HG02943 (cell line): ENCODE results near the gene CCDC82.

Experiments
- ATAC-seq: cut with Tn5 transposase; IDR thresholded peaks from one replicate; pipeline ENCODE4 v1.9.1; 2021; ENCODE audit warnings: mild to moderate bottlenecking, low read depth, moderate library complexity; ENCODE audit not compliant: unreplicated experiment

Gene CCDC82

DNA sequence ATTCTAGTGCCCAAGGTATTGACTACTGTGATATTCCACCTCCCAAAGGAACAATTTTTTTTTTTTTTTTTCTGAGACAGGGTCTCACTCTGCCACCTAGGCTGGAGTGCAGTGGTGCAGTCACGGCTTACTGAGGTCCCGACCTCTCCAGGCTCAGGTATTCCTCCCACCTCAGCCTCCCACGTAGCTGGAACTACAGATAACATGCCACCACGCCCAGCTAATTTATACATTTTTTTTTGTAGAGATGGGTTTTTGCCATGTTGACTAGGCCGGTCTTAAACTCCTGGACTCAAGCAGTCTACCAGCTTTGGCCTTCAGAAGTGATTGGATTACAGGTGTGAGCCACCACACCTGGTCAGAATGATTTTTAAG, 80.1 kb downstream of the CCDC82 start:
- no peak for ATAC-seq

DNA sequence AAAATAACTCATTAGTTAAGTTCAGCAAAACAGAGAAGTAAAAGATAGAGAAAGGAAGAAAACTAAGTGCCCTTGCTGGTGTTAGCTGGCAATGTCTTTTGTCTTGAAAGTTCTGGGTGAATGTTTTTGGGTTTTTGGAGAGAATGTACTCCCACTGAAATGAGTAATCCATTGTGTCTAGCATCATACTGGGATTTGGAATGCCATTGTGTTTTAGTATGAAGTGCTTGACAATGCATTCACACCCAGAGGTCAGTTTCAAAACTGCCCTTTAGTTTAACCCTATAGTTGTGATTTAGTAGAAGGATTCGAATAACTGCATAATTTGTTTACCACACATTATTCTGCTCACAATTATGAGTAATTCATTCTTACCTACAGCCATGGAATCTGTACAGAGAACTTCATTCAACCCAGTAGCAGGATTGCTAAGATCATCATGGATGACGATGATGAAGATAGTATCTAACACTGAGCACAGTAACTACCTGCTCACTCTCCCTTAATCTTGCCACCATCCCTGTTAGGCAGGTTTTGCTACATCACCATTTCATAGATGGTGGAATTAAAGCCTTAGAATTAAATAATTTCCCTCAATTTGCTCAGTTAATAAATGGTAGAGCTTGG, 80.6 kb downstream of the CCDC82 start:
- ATAC-seq = no peak

DNA sequence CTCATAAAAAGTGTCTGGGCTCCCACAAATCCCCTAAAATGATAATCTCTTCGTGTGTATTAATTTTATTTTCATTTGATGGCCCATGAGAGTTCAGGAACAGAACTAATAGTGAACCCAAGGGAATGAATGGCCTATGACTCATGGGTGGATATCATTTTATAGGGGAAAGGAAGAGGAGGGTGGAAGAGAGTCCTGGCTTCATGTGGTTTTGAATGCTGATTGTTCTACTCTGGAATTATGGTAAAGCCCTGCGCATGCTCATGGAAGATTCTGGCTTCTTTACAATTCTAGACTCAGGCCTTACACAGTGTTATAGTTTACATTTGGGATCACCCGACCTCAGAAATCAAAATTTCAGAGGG, 82.0 kb downstream of the CCDC82 start:
- no peak for ATAC-seq

DNA sequence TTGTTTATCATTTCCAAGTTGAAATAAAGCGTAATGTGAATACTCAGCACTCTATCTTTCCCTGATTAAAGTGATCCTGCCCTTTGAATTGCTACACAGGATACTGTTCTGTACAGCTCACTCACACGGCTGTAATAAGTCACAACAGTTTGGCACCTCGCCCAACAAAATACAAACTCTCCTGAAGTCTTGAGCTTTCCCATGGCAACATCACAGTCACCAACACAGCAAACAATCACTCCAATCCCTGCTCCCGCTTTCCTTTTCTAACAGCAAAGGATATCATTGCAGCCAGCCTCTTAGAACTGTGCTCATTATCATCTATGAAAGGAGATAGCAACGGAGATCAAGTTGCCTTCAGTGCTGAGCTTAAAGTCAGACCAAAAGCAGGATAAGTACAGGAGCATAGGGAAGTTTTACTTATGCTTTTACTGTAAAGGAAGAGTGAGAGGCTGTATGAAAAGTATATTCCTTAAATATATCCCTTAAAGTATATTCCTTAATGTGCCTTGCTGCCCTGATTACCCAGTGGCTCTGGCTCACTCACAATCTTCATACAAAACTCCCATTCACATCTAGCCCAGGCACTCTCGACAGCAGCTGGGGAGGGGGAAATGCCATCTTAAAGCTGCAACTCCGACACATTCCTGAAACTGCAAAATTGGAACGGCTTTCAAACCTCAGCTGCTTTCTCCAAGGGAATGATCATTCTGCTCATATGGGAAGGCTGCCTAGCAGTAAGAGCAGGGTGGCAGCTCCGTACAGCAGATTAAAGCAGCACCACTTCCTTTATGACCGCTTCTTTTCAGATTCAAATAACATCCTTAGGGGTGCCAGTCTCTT, 82.6 kb downstream of the CCDC82 start:
- no peak for ATAC-seq

DNA sequence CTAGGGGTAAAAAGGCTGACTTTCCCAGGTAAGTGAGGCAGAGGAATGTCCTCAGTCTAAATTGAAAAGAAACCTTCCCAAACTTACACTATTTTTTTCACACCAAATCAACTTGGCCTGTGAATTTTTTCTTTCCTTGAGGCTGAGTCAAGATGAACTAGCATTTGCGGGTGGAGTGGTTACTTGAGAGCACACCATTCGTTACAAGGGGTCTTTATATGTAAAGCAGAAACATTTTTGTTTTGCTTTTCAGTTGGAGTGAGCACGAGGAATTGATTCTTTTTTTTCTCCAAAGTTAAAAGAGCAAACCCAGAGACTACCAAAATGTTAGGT, 83.1 kb downstream of the CCDC82 start:
- no peak for ATAC-seq

DNA sequence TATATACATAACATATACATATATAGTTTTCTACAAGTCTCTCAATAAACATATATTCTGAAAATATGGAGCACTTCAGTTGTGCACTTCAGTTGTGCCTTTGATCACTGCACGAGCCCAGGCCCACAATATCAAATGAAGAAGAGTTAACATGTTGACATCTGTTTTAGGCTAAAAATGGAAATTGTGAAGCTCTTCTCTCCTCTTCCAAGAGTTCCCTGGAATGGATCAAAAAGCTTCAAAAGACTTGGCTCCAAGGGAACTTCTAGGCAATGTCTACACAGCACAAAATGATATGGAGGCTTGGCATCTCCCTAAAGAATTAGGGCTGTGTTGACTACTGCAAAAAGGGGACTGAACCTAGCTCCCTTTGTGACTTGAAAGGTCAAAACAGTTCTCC, 83.6 kb downstream of the CCDC82 start:
- ATAC-seq = no peak

DNA sequence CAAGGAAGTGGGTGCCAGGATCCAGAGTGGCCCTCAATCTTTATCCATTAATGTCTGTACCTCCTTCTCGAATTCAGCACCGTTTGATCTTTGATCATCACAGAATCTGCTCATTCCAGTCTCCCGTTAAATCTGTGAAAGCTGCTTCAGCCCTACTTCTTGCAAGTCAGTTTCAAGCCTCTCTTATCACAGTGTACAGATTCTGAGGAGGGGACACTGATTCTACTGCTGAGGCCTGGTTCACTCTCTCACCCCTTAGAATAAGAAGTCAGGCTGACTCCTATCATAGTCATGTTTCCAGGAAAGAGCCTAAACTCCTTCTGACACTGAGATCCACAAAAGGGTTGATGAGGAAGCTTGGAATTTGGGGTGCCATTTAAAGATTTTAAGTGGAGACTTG, 85.7 kb downstream of the CCDC82 start:
- ATAC-seq = no peak

DNA sequence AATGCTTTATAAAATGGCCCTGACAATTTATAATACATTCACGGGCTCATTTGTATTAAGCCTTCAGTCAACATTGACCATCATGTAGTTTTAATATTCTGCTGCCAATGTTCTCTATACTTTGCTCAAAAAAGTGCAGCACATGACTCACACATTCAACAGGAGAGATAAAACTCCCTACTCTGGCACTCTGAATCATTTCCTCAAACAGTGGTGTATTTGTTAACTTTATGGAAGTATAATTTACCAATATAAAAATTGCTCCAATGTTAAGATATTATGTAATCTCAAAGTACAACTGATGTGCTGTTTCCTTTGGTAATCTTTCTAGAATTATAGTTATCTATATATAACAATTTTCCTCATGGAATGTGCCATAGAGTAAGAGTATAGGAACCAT, 86.6 kb downstream of the CCDC82 start:
- no peak for ATAC-seq
